ENCODE measurements around the gene ODAD4. TPM values are rescaled to one million over a fixed set of nuclear protein-coding genes. Genes with fewer than 3 reads are reported as not detected.

The ODAD4 gene
- polyA plus RNA-seq, 1 of the 3 experiments (the other 2 are of a cell fraction): 1.1 TPM

DNA sequence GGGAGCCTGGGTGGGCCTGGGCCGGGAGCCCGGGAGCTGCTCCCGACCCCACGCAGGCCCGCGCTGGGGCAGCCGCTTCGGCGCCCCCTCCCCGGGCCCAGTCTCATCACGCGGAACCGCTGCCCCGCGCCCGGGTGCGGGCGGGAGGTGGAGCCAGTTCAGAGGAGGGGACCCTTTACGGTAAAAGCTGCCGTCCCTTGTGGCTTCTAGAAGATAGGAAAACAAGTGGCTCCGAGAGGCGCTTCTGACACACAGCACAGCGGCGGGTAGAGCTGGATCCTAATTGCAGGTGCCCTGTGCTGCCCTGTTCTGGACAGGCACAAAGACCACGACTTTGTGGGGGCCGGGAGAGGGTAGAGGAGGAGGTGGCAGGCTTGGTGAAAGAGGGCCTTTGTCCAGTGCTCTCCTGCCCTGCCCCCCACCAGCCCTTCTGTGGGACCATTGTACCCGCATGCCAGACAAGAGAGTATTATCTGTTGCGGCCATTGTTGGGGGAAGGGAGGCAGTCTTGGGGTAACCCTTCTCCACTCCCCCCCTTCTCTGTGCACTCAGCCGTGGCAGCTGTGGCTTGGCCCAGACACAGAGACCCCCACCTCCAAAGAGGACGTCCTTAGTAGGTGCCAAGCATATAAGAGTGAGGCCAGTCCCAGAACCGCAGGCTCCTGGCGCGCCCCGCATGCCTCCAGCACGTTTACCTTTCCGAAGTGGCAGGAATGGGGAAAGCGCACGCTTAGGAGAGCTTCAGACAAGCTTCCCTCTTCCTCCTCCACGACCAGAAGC, 36.9 kb downstream of the ODAD4 start:
- DNase-seq: peak; percentile 48

More for the DNA sequence above, 36.9 kb downstream of the ODAD4 start:
- no peaks in the 10 kb centered on the region for H3K27me3 ChIP-seq (ENCODE audit: insufficient read depth)
- peaks cover 5 to 41% of the 10 kb centered on the region in 2 experiments; a peak in 2 of 4 replicates for H3K4me1 ChIP-seq (ENCODE audit: control insufficient read depth in 1 of 2, insufficient read depth in 2 of 2, low read depth in 1 of 2, low read length in 1 of 2)
- peaks cover 22 to 24% of the 10 kb centered on the region in 2 experiments for H3K36me3 ChIP-seq (replicated peaks in 1 of 2; ENCODE audit: control insufficient read depth in 1 of 2, insufficient read depth in 2 of 2, low read length in 1 of 2)
- H3K9ac ChIP-seq: peak overlapping the region; percentile 96
- ChIA-PET POLR2A (interaction anchor here (0.7 to 1.6 kb wide), 2 partner anchors 50 to 86 kb away, joined by 4 read pairs; partner anchors contain the start of gene DNAJC7), CTCF (interaction anchor here (1.1 to 4.6 kb wide), 7 partner anchors 28 to 345 kb away, joined by 3 to 21 read pairs (median 4); partner anchors contain the start of genes DNAJC7, KAT2A, NKIRAS2 and P3H4)
- H3K4me2 ChIP-seq: peak overlapping the region; percentile 91
- 38% methylated on average over 15 of the region's 39 CpGs for WGBS (ENCODE audit: low lambda C conversion rate)
- 0 out of 2 replicates have a peak, but pooled peaks cover 6% of the 10 kb centered on the region for H4K20me1 ChIP-seq (ENCODE audit: insufficient read depth)
- H3K4me3 ChIP-seq (ENCODE audit: low read depth in 2 of 2, low read length in 1 of 2): peak overlapping the region; percentile 93 to 96
- peaks cover 8% of the 10 kb centered on the region for H3F3A ChIP-seq (replicated peaks; ENCODE audit: insufficient read depth)
- H3K9me3 ChIP-seq: no peaks in the 10 kb centered on the region
- TF ChIP-seq SMC3 (IDR thresholded peaks at IDR 0.05; ENCODE audit: low read depth, low read length): no peak
- no peak; the same call in 1 of the 2 replicates for TF ChIP-seq MXI1 (IDR thresholded peaks at IDR 0.05; ENCODE audit: low read depth, low read length)
- TF ChIP-seq FOXJ3 (CRISPR knock-in tag; IDR thresholded peaks at IDR 0.05): no peak
- TF ChIP-seq EZH2phosphoT487 (IDR thresholded peaks at IDR 0.05; ENCODE audit: borderline replicate concordance, low read depth): no peak
- no peak for TF ChIP-seq FOSL2 (IDR thresholded peaks at IDR 0.05; ENCODE audit: borderline replicate concordance, low read depth)
- TF ChIP-seq, protein P1, sequence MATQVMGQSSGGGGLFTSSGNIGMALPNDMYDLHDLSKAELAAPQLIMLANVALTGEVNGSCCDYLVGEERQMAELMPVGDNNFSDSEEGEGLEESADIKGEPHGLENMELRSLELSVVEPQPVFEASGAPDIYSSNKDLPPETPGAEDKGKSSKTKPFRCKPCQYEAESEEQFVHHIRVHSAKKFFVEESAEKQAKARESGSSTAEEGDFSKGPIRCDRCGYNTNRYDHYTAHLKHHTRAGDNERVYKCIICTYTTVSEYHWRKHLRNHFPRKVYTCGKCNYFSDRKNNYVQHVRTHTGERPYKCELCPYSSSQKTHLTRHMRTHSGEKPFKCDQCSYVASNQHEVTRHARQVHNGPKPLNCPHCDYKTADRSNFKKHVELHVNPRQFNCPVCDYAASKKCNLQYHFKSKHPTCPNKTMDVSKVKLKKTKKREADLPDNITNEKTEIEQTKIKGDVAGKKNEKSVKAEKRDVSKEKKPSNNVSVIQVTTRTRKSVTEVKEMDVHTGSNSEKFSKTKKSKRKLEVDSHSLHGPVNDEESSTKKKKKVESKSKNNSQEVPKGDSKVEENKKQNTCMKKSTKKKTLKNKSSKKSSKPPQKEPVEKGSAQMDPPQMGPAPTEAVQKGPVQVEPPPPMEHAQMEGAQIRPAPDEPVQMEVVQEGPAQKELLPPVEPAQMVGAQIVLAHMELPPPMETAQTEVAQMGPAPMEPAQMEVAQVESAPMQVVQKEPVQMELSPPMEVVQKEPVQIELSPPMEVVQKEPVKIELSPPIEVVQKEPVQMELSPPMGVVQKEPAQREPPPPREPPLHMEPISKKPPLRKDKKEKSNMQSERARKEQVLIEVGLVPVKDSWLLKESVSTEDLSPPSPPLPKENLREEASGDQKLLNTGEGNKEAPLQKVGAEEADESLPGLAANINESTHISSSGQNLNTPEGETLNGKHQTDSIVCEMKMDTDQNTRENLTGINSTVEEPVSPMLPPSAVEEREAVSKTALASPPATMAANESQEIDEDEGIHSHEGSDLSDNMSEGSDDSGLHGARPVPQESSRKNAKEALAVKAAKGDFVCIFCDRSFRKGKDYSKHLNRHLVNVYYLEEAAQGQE (IDR thresholded peaks at IDR 0.05; ENCODE audit: low read depth, low read length): 0 out of 2 replicates have a peak, but pooled peaks have one; percentile 28
- TF ChIP-seq SIN3A (IDR thresholded peaks at IDR 0.05; ENCODE audit: borderline replicate concordance, low read depth, low read length): 0 out of 2 replicates have a peak, but pooled peaks have one; percentile 30
- TF ChIP-seq, protein P2, sequence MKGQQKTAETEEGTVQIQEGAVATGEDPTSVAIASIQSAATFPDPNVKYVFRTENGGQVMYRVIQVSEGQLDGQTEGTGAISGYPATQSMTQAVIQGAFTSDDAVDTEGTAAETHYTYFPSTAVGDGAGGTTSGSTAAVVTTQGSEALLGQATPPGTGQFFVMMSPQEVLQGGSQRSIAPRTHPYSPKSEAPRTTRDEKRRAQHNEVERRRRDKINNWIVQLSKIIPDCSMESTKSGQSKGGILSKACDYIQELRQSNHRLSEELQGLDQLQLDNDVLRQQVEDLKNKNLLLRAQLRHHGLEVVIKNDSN (IDR thresholded peaks at IDR 0.05; ENCODE audit: borderline replicate concordance, low read depth): no peak
- no peak for TF ChIP-seq NFIC (IDR thresholded peaks at IDR 0.05; ENCODE audit: borderline replicate concordance)
- no peak for TF ChIP-seq ELF1 (IDR thresholded peaks at IDR 0.05)
- H2AFZ ChIP-seq (ENCODE audit: low read depth): peak overlapping the region; percentile 83; the same call in 1 of the 2 replicates
- peaks cover 52% of the 10 kb centered on the region for H3K79me2 ChIP-seq (ENCODE audit: insufficient read depth)
- H3K27ac ChIP-seq (ENCODE audit: low read depth in 2 of 2, low read length in 1 of 2): peak overlapping the region; percentile 65 to 89
- H3K9me2 ChIP-seq: no peaks in the 10 kb centered on the region
